HepG2 (cell line): Measurements from ENCODE around the gene PYGO2. TPM values are rescaled to one million over a fixed set of nuclear protein-coding genes. Genes with fewer than 3 reads are reported as not detected.

Experiments used
- CBX1 ChIP-seq: IDR thresholded peaks from one replicate; pipeline ENCODE4 v1.6.1; 2016; ENCODE audit warnings: antibody characterized with exemption, low read depth
- CC2D1A ChIP-seq: sonication (generic); formaldehyde crosslinking; IDR thresholded peaks from 2 replicates; pipeline ENCODE4 v1.8.1; 2023; ENCODE audit warnings: mild to moderate bottlenecking, missing genetic modification reagents
- DMAP1 ChIP-seq: IDR thresholded peaks from 2 replicates; pipeline ENCODE4 v1.6.1; 2016
- ESRRA ChIP-seq: sonication (generic); formaldehyde crosslinking; IDR thresholded peaks from 2 replicates; pipeline ENCODE4 v1.5.1; 2020; ENCODE audit warnings: mild to moderate bottlenecking, low read depth, missing genetic modification reagents
- FOSL1 ChIP-seq: sonication (generic); formaldehyde crosslinking; IDR thresholded peaks from 2 replicates; pipeline ENCODE4 v1.9.0; 2021; ENCODE audit warnings: missing genetic modification reagents, borderline replicate concordance
- GTF2F1 ChIP-seq: fragments of 150-350 bp; IDR thresholded peaks from 2 replicates; pipeline ENCODE4 v1.6.1; 2014; ENCODE audit warnings: low read length
- HNF1A ChIP-seq, 2 experiments: sonication (generic) in 1 of 2; formaldehyde crosslinking in 1 of 2; IDR thresholded peaks; 2 replicates each; pipeline versions ENCODE4 v1.4.0 to v1.6.1; 2016 to 2020; ENCODE audit warnings: borderline replicate concordance in 1 of 2, low read depth in 1 of 2, mild to moderate bottlenecking in 1 of 2, missing genetic modification reagents in 1 of 2
- IRF9 ChIP-seq: sonication (generic); formaldehyde crosslinking; IDR thresholded peaks from 2 replicates; pipeline ENCODE4 v1.8.0; 2022; ENCODE audit warnings: missing genetic modification reagents, mild to moderate bottlenecking, borderline replicate concordance
- PAXIP1 ChIP-seq: sonication (generic); formaldehyde crosslinking; conservative IDR thresholded peaks from 2 replicates; pipeline ENCODE4 v1.4.0; 2020; ENCODE audit warnings: mild to moderate bottlenecking, missing genetic modification reagents, moderate library complexity
- POLR2A ChIP-seq, 2 experiments: IDR thresholded peaks; 2 replicates each; pipeline ENCODE4 v1.6.1; 2011; ENCODE audit warnings: low read depth in 2 of 2, low read length in 2 of 2, mild to moderate bottlenecking in 1 of 2, moderate library complexity in 1 of 2; ENCODE audit not compliant: insufficient read depth in 1 of 2
- RAD21 ChIP-seq: fragments of 450-650 bp; formaldehyde crosslinking; IDR thresholded peaks from 2 replicates; pipeline ENCODE4 v1.5.0; 2020; ENCODE audit warnings: mild to moderate bottlenecking
- TOPORS ChIP-seq: sonication (generic); formaldehyde crosslinking; IDR thresholded peaks from 2 replicates; pipeline ENCODE4 v1.8.0; 2023; ENCODE audit warnings: mild to moderate bottlenecking, missing genetic modification reagents
- ZBTB1 ChIP-seq: sonication (generic); formaldehyde crosslinking; IDR thresholded peaks from 2 replicates; pipeline ENCODE4 v1.4.0; 2020; ENCODE audit warnings: missing genetic modification reagents, borderline replicate concordance
- ZBTB14 ChIP-seq: sonication (generic); formaldehyde crosslinking; IDR thresholded peaks from 2 replicates; pipeline ENCODE4 v1.4.0; 2020; ENCODE audit warnings: missing genetic modification reagents
- ZBTB25 ChIP-seq: IDR thresholded peaks from 2 replicates; pipeline ENCODE4 v1.6.1; 2018; ENCODE audit warnings: missing genetic modification reagents
- ZNF136 ChIP-seq: sonication (generic); formaldehyde crosslinking; IDR thresholded peaks from 2 replicates; pipeline ENCODE4 v1.8.1; 2022; ENCODE audit warnings: low read depth, mild to moderate bottlenecking, moderate library complexity, missing genetic modification reagents
- ZNF20 ChIP-seq: sonication (generic); formaldehyde crosslinking; IDR thresholded peaks from 2 replicates; pipeline ENCODE4 v1.4.0; 2020; ENCODE audit warnings: mild to moderate bottlenecking, moderate library complexity, missing genetic modification reagents
- ZNF652 ChIP-seq: IDR thresholded peaks from 2 replicates; pipeline ENCODE4 v1.6.1; 2016; ENCODE audit warnings: low read depth, borderline replicate concordance
- polyA plus RNA-seq, 8 experiments: library from polyadenylated mRNA; depleted of rRNA in 3 of 8; stranded (reverse) in 7 of 8; unstranded in 1 of 8; fragments of >200 nt; fragmentation: Illumina TruSeq in 4 of 8; extraction: Trizol in 4 of 8; gene quantifications; 2 replicates each; pipeline versions ENCODE4 v1.2.1 to v1.2.3, GENCODE V29; 2011 to 2016; ENCODE audit warnings: low read depth in 4 of 8, missing spikeins in 1 of 8, mixed read lengths in 1 of 8; ENCODE audit not compliant: insufficient read depth in 1 of 8
- total RNA-seq, 5 experiments: library from RNA; depleted of rRNA; stranded (reverse); fragments of >200 nt; fragmentation: Illumina TruSeq; extraction: Trizol; gene quantifications; 2 replicates each; pipeline ENCODE4 v1.2.3, GENCODE V29; 2016; ENCODE audit warnings: low read depth in 1 of 5

Gene PYGO2
- total and polyA plus RNA-seq, 2 of the 13 experiments (the other 11 are each of a cell fraction or from before 2014, with no cell fraction given), result 20.3 to 21.8 TPM

GRCh38 chr1:154953611-154954038, 8.0 kb downstream of the PYGO2 start (continued):
- no peak for TF ChIP-seq PAXIP1 (CRISPR knock-in tag)
- 0 out of 2 replicates have a peak, but pooled peaks have one; percentile 18 for TF ChIP-seq FOSL1 (CRISPR knock-in tag)
- TF ChIP-seq POLR2A (IDR thresholded peaks at IDR 0.05; ENCODE audit: insufficient read depth in 1 of 2, low read depth in 2 of 2, low read length in 2 of 2), result peak in 1 of 2 experiments; percentile 18; a peak in 1 of 4 replicates
- no peak for TF ChIP-seq GTF2F1
- no peak for TF ChIP-seq HNF1A (IDR thresholded peaks at IDR 0.05; ENCODE audit: low read depth)
- no peak for TF ChIP-seq HNF1A (CRISPR knock-in tag; IDR thresholded peaks at IDR 0.05; ENCODE audit: borderline replicate concordance)
- no peak for TF ChIP-seq ZBTB14 (CRISPR knock-in tag)
- TF ChIP-seq ZBTB1, result no peak
- TF ChIP-seq ZNF652 (CRISPR knock-in tag), result no peak
- TF ChIP-seq ESRRA (CRISPR knock-in tag), result peak; percentile 60
- TF ChIP-seq DMAP1 (CRISPR knock-in tag), result no peak
- TF ChIP-seq IRF9 (CRISPR knock-in tag), result no peak
- TF ChIP-seq TOPORS (CRISPR knock-in tag), result no peak
- TF ChIP-seq CBX1, result no peak
- TF ChIP-seq ZBTB25 (CRISPR knock-in tag), result no peak
- no peak for TF ChIP-seq RAD21 (CRISPR knock-in tag)
- no peak for TF ChIP-seq CC2D1A
- TF ChIP-seq ZNF136 (CRISPR knock-in tag), result no peak
- no peak for TF ChIP-seq ZNF20 (CRISPR knock-in tag)
